Measurements from ENCODE around the gene RPTOR. TPM values are rescaled to one million over a fixed set of nuclear protein-coding genes. Genes with fewer than 3 reads are reported as not detected.
A peak's percentile ranks its signal among the peaks of the same experiment; 100 is the strongest.

The RPTOR gene
- total and polyA plus RNA-seq, 10 of the 15 experiments (the other 5 are each of a cell fraction or from before 2014, with no cell fraction given) = 0.18 to 32.1 (median 7.8) TPM

DNA sequence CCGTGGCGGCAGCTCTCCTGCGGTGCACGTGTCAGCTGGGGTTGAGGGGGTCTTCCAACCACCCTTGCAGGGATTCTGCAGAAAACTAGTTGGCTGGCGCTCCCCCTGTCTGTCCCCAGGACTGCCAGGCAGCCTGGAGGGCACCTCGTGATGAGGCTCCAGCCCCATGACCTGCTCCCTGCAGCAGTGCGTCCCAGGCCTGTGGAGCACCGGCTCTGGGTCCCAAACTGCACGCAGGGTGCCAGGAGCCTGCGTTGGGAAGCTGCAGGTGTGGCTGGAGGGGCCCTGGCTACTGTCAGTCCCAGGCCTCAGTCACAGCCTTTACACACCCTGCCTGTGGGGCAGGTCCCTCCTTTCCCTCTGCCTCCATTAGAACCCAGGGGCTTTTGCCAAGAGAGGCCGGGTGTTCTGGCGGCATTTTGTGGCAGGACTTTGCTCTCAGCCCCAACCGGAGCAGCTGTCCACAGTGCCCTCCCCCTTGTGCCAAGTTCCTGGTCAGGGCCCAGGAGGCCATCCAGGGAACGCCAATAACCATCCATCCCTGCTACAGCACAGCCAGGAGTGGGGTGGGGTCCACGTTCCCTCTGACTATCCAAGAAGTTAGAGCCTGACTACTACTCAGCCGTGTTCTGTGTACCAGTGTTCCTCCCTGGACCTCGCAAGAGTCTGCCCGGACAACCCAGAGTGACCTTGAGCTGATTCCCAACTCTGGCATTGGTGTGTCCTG, 456.2 kb downstream of the RPTOR start:
- in situ Hi-C loops (cut with MboI) (loop anchor here (25.0 kb wide), 1 partner anchor 237 kb away; the partner anchor contains the start of genes NDUFAF8 and TEPSIN), intact Hi-C loops (cut with micrococcal nuclease; ENCODE audit: unreplicated experiment) (no loop called here)
- H3K79me2 ChIP-seq (ENCODE audit: control insufficient read depth, insufficient read depth, low read length) = no peaks in the 10 kb centered on the region
- no peak overlapping the region for H3K4me3 ChIP-seq
- ChIA-PET CTCF (no interaction called here), RAD21 (ENCODE audit: unreplicated experiment) (no interaction called here), POLR2A (no interaction called here), SMC1A (ENCODE audit: uncharacterized antibody, unreplicated experiment) (no interaction called here)
- no peak overlapping the region for H3K4me2 ChIP-seq (ENCODE audit: control insufficient read depth, insufficient read depth)
- no peak overlapping the region for H3K9ac ChIP-seq (ENCODE audit: control insufficient read depth, insufficient read depth, low read length)
- peaks cover 2 to 8% of the 10 kb centered on the region in 2 experiments; a peak in 3 of 4 replicates for H3K36me3 ChIP-seq (ENCODE audit: control insufficient read depth in 2 of 2, insufficient read depth in 2 of 2, low read length in 1 of 2)
- H2AFZ ChIP-seq (ENCODE audit: control insufficient read depth, low read depth, low read length) = no peak overlapping the region
- 83% methylated on average over 18 of the region's 18 CpGs for WGBS (ENCODE audit: insufficient coverage, insufficient replicate concordance, low lambda C conversion rate, missing lambda C conversion rate)
- no TSS peak for BruUV-seq (replicated peaks)
- DNase-seq (ENCODE audit: low read depth, low spot score) (no peak), ATAC-seq (no peak), FAIRE-seq (no peak)
- peaks cover 0 to 5% of the 10 kb centered on the region in 2 experiments; a peak in 3 of 4 replicates for H3K27me3 ChIP-seq (replicated peaks in 1 of 2; ENCODE audit: control insufficient read depth in 2 of 2, insufficient read depth in 2 of 2, low read length in 1 of 2)
- no peak overlapping the region for H3K27ac ChIP-seq (ENCODE audit: control insufficient read depth, insufficient read depth)
- no peaks in the 10 kb centered on the region for H3K4me1 ChIP-seq (ENCODE audit: control insufficient read depth, insufficient read depth, low read length)
- TF ChIP-seq, protein P1, sequence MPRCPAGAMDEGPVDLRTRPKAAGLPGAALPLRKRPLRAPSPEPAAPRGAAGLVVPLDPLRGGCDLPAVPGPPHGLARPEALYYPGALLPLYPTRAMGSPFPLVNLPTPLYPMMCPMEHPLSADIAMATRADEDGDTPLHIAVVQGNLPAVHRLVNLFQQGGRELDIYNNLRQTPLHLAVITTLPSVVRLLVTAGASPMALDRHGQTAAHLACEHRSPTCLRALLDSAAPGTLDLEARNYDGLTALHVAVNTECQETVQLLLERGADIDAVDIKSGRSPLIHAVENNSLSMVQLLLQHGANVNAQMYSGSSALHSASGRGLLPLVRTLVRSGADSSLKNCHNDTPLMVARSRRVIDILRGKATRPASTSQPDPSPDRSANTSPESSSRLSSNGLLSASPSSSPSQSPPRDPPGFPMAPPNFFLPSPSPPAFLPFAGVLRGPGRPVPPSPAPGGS (IDR thresholded peaks at IDR 0.05; ENCODE audit: borderline replicate concordance, insufficient read depth, low read depth, low read length, poor library complexity, severe bottlenecking) = no peak
- TF ChIP-seq POLR2A (IDR thresholded peaks at IDR 0.05; ENCODE audit: low read depth, low read length) = peak; percentile 53
- no peak for TF ChIP-seq GABPA (IDR thresholded peaks at IDR 0.05; ENCODE audit: low read depth)
- TF ChIP-seq JUND (IDR thresholded peaks at IDR 0.05; ENCODE audit: low read depth, low read length) = no peak
- TF ChIP-seq ZNF24 (IDR thresholded peaks at IDR 0.05) = no peak
- TF ChIP-seq HDAC6 (IDR thresholded peaks at IDR 0.05; ENCODE audit: unreplicated experiment) = no peak
- TF ChIP-seq, protein P2, sequence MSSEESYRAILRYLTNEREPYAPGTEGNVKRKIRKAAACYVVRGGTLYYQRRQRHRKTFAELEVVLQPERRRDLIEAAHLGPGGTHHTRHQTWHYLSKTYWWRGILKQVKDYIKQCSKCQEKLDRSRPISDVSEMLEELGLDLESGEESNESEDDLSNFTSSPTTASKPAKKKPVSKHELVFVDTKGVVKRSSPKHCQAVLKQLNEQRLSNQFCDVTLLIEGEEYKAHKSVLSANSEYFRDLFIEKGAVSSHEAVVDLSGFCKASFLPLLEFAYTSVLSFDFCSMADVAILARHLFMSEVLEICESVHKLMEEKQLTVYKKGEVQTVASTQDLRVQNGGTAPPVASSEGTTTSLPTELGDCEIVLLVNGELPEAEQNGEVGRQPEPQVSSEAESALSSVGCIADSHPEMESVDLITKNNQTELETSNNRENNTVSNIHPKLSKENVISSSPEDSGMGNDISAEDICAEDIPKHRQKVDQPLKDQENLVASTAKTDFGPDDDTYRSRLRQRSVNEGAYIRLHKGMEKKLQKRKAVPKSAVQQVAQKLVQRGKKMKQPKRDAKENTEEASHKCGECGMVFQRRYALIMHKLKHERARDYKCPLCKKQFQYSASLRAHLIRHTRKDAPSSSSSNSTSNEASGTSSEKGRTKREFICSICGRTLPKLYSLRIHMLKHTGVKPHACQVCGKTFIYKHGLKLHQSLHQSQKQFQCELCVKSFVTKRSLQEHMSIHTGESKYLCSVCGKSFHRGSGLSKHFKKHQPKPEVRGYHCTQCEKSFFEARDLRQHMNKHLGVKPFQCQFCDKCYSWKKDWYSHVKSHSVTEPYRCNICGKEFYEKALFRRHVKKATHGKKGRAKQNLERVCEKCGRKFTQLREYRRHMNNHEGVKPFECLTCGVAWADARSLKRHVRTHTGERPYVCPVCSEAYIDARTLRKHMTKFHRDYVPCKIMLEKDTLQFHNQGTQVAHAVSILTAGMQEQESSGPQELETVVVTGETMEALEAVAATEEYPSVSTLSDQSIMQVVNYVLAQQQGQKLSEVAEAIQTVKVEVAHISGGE (CRISPR knock-in tag; IDR thresholded peaks at IDR 0.05) = no peak
- no peak for TF ChIP-seq ZNF622 (IDR thresholded peaks at IDR 0.05)
- TF ChIP-seq POLR2AphosphoS5 (IDR thresholded peaks at IDR 0.05; ENCODE audit: low read length) = peak; percentile 25; the same call in 1 of the 2 replicates
- TF ChIP-seq BHLHE40 (IDR thresholded peaks at IDR 0.05; ENCODE audit: borderline replicate concordance in 1 of 2, low read depth in 2 of 2, low read length in 1 of 2) = no peak
- no peak for TF ChIP-seq EED (IDR thresholded peaks at IDR 0.05; ENCODE audit: low read depth)
- TF ChIP-seq CBX5 (IDR thresholded peaks at IDR 0.05; ENCODE audit: low read depth) = no peak
- no peaks in the 10 kb centered on the region; the same call in 1 of the 2 replicates for H4K20me1 ChIP-seq (ENCODE audit: control insufficient read depth, insufficient read depth)
- no peaks in the 10 kb centered on the region for H3K9me3 ChIP-seq (replicated peaks; ENCODE audit: control insufficient read depth, insufficient read depth, low read length)
